ENCODE results near the gene COL5A2.

COL5A2 gene

DNA sequence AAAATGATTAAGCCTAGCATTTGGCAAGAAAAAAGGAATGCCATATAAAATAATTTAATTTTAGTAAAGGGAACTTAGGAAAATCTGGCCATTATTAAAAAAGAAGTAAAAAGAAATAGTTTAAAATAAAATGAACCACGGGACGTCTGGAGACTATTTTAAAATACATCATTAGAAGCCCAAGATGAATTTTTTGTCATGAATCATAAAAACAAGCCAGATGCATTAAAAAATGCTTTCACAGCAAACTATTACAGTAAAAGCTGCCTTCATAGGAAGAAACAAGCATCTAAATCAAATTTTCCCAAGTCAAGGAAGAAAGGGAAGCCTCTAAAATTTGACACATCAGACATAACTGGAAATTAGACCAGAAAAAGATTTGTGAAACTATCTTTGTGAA, 33.0 kb downstream of the COL5A2 start:
- DNase-seq (ENCODE audit: low read depth), result no peak
- no peak overlapping the region for H3K4me3 ChIP-seq (replicated peaks; ENCODE audit: low read depth, low read length)
- no peak for TF ChIP-seq CTCF (IDR thresholded peaks at IDR 0.05; ENCODE audit: low read length, missing control alignments)

GRCh38 chr2:189144700-189145211, 34.8 kb downstream of the COL5A2 start:
- TF ChIP-seq CTCF (IDR thresholded peaks at IDR 0.05; ENCODE audit: low read length, missing control alignments), result no peak
- H3K4me3 ChIP-seq (replicated peaks; ENCODE audit: low read depth, low read length), result no peak overlapping the region
- DNase-seq (ENCODE audit: low read depth), result peak; percentile 74

DNA sequence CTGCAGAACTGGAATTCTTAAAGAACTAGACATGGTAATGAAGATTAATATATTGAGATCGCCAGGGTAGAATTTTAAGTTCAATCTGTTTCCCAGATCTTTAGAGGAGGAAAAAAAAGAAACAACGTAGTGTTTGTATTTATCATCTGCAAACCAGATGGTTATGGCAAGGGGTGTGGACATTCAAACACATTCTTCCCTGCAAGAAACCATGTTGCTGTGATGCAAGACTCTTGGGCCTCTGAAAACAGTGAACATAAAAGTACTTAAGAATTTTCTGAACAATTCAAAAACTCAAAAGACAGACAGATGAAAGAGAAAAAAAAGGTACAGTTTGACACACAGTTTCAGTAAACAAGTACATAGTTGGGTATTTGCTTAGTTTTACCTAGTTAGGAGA, 35.6 kb downstream of the COL5A2 start:
- no peak for TF ChIP-seq CTCF (IDR thresholded peaks at IDR 0.05; ENCODE audit: low read length, missing control alignments)
- no peak overlapping the region for H3K4me3 ChIP-seq (replicated peaks; ENCODE audit: low read depth, low read length)
- peak; percentile 79 for DNase-seq (ENCODE audit: low read depth)

- peak; percentile 59 for TF ChIP-seq CTCF (IDR thresholded peaks at IDR 0.05; ENCODE audit: low read length, missing control alignments)
- DNase-seq (ENCODE audit: low read depth), result peak; percentile 38
- no peak overlapping the region for H3K4me3 ChIP-seq (replicated peaks; ENCODE audit: low read depth, low read length)
These were observed 36.4 kb downstream of the COL5A2 start for GRCh38 chr2:189142893-189143759.

DNA sequence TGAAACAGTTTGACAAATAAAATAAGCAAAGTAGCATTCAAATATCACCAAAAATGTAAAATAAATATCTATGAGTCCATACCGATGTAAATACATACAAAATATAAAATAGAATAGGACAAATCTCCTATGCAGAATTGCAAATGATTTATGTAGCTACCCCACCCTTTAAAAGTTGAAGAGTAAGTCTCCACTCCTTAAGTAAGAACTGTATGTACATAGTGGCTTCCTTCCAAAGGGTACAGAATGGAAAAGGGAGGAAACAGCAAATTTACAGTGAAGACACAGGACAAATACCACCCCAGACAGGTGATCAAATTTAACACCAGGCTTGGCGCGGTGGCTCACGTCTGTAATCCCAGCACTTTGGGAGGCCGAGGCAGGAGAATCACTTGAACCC, 40.8 kb downstream of the COL5A2 start:
- no peak overlapping the region for H3K4me3 ChIP-seq (replicated peaks; ENCODE audit: low read depth, low read length)
- no peak for TF ChIP-seq CTCF (IDR thresholded peaks at IDR 0.05; ENCODE audit: low read length, missing control alignments)
- DNase-seq (ENCODE audit: low read depth), result no peak

- no peak for DNase-seq (ENCODE audit: low read depth)
- no peak overlapping the region for H3K4me3 ChIP-seq (replicated peaks; ENCODE audit: low read depth, low read length)
- no peak for TF ChIP-seq CTCF (IDR thresholded peaks at IDR 0.05; ENCODE audit: low read length, missing control alignments)
These were observed 42.0 kb downstream of the COL5A2 start for GRCh38 chr2:189137519-189137918.

DNA sequence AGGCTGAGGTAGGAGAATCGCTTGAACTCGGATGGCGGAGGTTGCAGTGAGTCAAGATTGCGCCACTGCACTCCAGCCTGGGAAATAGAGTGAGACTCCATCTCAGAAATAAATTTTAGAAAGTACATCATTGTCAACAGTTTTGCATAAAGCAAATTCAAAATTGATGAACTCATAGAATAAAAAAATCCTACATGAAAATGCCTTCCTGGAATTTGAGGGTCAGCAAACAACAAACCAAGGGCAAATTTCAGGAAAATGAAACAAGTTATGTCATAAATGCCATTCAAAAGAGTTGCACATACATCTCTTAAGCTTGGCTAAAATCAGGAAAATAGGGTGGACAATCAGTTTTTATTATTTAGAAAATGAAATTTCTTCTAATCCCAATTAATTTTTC, 45.1 kb downstream of the COL5A2 start:
- H3K4me3 ChIP-seq (replicated peaks; ENCODE audit: low read depth, low read length), result no peak overlapping the region
- no peak for DNase-seq (ENCODE audit: low read depth)
- no peak for TF ChIP-seq CTCF (IDR thresholded peaks at IDR 0.05; ENCODE audit: low read length, missing control alignments)

Data from fibroblast of pulmonary artery (primary cell).